GM19324 (cell line): ENCODE data around the gene KRTAP1-1.
"Not testable (repeated sequence)": the region's sequence is repeated elsewhere in the genome, so short reads cannot be mapped to it uniquely, and the experiment has no call there.

Experiments used
- ATAC-seq: cut with Tn5 transposase; IDR thresholded peaks from one replicate; pipeline ENCODE4 v1.9.1; 2021; ENCODE audit warnings: mild to moderate bottlenecking, moderate library complexity; ENCODE audit not compliant: unreplicated experiment, low FRiP score

The KRTAP1-1 gene

GRCh38 chr17:41057547-41057946 lies 16.3 kb upstream of the KRTAP1-1 start:
- ATAC-seq = no peak

GRCh38 chr17:41055130-41055529 lies 13.9 kb upstream of the KRTAP1-1 start, which contains the start of gene KRTAP2-2:
TSS of gene KRTAP2-2 (minus strand) at chr17:41055230. CDS start at chr17:41055211, 19 bp downstream.
- ATAC-seq = not testable (repeated sequence)

- ATAC-seq = not testable (repeated sequence)
Measured at GRCh38 chr17:41054556-41054955, 13.3 kb upstream of the KRTAP1-1 start.

GRCh38 chr17:41054025-41054424 lies 12.8 kb upstream of the KRTAP1-1 start:
- ATAC-seq = no peak

GRCh38 chr17:41052566-41052965 lies 11.3 kb upstream of the KRTAP1-1 start:
- no peak for ATAC-seq

GRCh38 chr17:41049110-41049509 lies 7.9 kb upstream of the KRTAP1-1 start:
- ATAC-seq = no peak

- ATAC-seq = no peak
Measured at GRCh38 chr17:41048441-41048840, 7.2 kb upstream of the KRTAP1-1 start.

GRCh38 chr17:41046735-41047465 lies 5.7 kb upstream of the KRTAP1-1 start, which contains the start of gene KRTAP2-1:
TSS of gene KRTAP2-1 (minus strand) at chr17:41047316. CDS start at chr17:41047267, 49 bp downstream.
- ATAC-seq = not testable (repeated sequence)

GRCh38 chr17:41042953-41043352 lies 1.7 kb upstream of the KRTAP1-1 start:
- no peak for ATAC-seq

- ATAC-seq = no peak
Measured at GRCh38 chr17:41037853-41038350, 3.3 kb downstream of the KRTAP1-1 start.

GRCh38 chr17:41034346-41034935 lies 6.8 kb downstream of the KRTAP1-1 start, which contains the start of gene KRTAP1-3:
TSS of gene KRTAP1-3 (minus strand) at chr17:41034874. CDS start at chr17:41034821, 53 bp downstream.
- ATAC-seq = not testable (repeated sequence)

GRCh38 chr17:41029633-41030245 lies 11.5 kb downstream of the KRTAP1-1 start, which contains the start of gene KRTAP1-4:
TSS of gene KRTAP1-4 (minus strand) at chr17:41030195. CDS start at chr17:41030078, 117 bp downstream.
- ATAC-seq = no peak

- no peak for ATAC-seq
Measured at GRCh38 chr17:41026715-41027471, 14.4 kb downstream of the KRTAP1-1 start, which contains the start of gene KRTAP1-5. TSS of gene KRTAP1-5 (minus strand) at chr17:41027208. CDS start at chr17:41027155, 53 bp downstream.

- no peak for ATAC-seq
Measured at GRCh38 chr17:41024697-41025096, 16.6 kb downstream of the KRTAP1-1 start.

- no peak for ATAC-seq
Measured at GRCh38 chr17:41020336-41020735, 20.9 kb downstream of the KRTAP1-1 start.

- no peak for ATAC-seq
Measured at GRCh38 chr17:41019415-41019814, 21.8 kb downstream of the KRTAP1-1 start.

GRCh38 chr17:41018541-41018940 lies 22.7 kb downstream of the KRTAP1-1 start:
- no peak for ATAC-seq

- ATAC-seq = no peak
Measured at GRCh38 chr17:41016578-41017215, 24.6 kb downstream of the KRTAP1-1 start.

GRCh38 chr17:41015454-41015853 lies 25.8 kb downstream of the KRTAP1-1 start:
- no peak for ATAC-seq

GRCh38 chr17:41013606-41014005 lies 27.6 kb downstream of the KRTAP1-1 start:
- ATAC-seq = no peak
